Ramos (cell line): ENCODE results near the gene TNP2.

ENCODE experiments used
- in situ Hi-C: fragments of 300-500 bp; cut with MboI; formaldehyde crosslinking; loops from one replicate; pipeline ENCODE4 v1.14.3; 2022; ENCODE audit warnings: low sequenced_read_pairs; ENCODE audit not compliant: unreplicated experiment

Gene TNP2

DNA sequence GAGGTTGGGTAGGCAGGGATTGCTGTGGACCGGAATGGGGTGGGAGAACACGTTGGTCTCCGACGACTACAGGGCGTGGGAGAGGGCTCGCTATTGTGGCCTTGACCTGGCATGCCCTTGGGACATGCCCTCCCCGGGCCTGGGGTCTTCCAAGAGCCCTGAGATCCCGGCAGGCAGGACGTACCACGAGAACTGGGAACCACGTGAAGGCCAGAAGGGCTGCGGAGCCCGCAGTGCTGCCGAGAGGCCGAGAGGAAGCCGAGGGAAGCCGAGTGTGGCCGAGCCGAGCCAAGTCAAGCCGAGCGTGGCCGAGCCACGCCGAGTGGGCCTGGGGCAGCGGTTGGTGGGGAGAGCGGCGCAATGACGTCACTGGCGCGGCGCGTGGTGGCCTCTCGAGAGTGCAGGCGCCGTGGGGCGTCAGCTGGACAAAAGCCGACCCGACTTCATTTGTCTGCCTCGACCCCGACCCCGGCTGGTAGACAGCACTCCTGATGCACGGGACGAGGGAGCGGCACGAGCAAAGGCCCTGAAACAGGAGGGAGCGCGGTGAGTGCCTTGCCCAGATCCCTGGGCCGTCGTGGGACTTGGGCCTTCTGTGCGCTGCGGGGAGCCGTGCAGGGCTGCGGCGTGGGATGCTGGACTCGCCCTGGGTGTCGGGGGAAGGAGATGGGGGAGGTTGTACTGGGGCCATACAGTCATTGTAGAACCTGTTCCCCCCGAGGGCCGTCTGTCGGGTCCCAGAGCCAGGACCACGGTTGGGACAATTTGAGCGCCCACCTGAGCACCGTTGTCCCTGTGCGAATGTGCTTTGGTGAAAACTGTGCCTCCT is 19.7 kb downstream of the TNP2 start:
- in situ Hi-C loops = no loop called here

DNA sequence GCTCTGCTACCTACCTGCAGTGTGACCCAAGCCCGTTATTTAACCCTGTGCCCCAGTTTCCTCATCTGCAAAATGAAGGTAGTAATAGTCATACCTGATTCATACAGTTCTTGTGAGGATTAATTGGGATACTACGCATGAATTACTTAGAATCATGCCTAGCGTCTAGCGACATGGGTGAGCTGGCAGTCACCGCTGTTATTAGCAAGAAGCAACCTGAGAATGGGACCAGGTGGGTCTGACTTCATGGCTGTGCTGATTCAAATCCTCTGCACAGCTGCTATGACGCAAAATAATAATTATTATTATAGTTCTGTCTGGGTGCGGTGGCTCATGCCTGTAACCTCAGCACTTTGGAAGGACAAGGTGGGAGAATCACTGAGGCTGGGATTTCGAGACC is 21.0 kb downstream of the TNP2 start:
- in situ Hi-C loops = no loop called here

DNA sequence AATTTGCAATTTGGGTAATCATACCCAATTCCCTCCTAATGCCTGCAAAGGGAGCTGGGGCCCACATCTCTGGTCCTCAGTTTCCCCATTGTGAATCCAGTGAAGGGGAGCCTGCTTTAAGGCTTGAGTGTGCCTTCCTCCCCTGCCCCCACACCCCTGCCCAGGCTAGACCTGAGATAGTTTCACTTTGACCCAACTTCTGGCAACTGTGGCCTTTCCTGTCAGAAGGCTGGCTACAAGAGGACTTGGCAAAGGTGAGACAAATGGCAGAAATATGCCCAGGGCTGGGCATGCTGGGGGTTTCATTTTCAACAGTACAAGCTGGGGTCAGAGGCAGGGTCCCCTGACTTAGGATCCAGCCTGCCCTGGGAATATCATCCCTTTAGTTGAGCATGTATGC is 23.1 kb downstream of the TNP2 start:
- in situ Hi-C loops = no loop called here

DNA sequence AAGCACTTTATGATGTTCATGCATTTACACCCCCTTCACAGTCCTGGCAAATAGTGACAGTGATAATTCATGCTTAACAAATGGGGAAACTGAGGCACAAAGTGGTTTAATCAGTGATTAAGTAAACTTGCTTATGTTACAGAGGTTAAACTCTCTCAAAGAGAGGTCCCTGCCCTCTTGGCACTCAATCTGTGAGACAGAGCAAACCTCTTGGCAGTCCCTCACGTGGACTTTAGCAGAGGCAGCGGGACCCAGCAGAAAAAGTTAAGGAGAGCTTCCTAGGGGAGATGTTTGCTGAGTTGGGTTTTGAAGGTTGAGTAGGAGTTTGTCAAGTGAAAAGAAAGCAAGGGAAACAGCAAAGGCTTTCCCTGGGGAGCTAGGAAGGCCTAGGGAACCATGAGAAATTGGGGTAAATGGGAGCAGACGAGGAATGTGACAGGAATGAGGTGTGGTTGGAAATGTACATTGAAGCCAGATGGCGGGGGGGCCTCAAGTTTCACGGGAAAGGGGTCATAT is 23.8 kb downstream of the TNP2 start:
- in situ Hi-C loops = no loop called here

DNA sequence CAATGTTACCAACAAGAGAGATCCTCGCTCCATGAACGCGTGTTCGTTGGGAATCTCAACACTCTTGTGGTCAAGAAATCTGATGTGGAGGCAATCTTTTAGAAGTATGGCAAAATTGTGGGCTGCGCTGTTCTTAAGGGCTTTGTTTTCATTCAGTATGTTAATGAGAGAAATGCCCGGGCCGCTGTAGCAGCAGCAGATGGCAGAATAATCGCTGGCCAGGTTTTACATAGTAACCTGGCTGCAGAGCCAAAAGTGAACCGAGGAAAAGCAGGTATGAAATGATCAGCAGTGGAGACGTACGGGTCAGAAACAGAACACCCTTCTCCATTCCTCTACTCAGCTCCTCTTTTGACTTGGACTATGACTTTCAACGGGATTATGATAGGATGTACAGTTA is 26.5 kb downstream of the TNP2 start:
- in situ Hi-C loops = no loop called here

DNA sequence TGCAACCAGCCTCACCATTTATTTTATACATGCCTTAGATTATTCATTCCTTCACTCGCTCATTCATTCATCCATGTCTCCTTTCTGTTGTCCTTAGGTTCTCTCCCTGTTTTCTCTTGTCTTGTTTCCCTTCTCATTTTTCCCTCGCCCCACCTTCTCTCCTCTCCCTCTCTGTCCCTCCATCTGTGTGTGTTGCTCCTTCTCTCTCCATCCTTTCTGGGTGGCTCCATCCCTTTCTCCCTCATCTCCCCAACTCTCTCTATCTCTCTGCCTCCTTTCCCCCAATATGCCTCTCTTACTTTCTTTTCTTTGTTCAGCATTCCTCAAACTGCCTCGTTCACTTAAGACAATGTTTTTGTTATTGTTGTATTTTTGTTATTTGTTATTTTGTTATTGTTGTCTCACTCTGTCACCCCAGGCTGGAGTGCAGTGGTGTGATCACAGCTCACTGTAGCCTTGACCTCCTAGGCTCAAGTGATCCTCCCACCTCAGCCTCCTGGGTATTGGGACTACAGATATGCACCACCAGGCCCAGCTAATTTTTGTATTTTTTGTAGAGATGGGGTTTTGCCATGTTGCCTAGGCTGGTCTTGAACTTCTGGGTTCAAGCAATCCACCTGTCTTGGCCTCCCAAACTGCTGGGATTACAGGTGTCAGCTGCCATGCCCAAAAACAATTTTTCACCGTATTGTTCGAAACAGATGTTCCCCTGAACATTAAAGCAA is 27.5 kb downstream of the TNP2 start:
- in situ Hi-C loops = no loop called here

DNA sequence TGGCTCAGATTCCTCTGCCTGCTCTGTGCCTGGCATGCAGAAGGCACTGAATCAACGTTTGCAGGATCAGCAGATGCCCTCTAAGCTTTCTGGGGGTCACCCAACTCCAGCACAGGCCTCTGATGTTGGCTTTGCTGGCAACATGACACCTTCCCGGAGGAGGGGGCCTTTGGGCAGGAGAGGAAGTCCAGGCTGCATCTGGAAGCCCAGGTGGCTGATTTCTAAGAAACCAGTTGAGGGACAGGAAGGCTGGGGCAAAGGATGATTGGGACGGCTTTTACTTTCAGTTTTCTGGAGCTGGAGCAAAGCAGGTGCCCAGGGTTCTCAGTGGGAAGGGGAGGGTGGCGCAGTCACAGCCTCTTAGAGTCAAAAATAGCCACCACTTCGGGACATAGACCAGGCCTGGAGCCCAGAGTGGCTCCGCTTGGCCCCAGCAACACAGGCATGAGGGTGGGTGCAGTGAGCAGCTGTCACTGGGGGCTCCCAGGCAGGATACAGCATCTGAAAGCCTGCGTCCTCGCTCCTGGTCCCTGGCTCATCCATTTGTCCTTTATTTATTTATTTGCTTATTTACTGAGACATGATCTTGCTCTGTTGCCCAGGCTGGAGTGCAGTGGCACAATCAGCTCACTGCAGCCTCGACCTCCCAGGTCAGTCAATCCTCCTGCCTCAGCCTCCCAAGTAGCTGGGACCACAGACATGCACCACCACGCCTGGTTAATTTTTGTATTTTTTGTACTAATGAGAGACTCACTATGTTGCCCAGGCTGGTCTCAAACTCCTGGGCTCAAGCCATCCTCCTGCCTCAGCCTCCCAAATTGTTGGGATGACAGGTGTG is 28.3 kb downstream of the TNP2 start:
- in situ Hi-C loops = no loop called here

DNA sequence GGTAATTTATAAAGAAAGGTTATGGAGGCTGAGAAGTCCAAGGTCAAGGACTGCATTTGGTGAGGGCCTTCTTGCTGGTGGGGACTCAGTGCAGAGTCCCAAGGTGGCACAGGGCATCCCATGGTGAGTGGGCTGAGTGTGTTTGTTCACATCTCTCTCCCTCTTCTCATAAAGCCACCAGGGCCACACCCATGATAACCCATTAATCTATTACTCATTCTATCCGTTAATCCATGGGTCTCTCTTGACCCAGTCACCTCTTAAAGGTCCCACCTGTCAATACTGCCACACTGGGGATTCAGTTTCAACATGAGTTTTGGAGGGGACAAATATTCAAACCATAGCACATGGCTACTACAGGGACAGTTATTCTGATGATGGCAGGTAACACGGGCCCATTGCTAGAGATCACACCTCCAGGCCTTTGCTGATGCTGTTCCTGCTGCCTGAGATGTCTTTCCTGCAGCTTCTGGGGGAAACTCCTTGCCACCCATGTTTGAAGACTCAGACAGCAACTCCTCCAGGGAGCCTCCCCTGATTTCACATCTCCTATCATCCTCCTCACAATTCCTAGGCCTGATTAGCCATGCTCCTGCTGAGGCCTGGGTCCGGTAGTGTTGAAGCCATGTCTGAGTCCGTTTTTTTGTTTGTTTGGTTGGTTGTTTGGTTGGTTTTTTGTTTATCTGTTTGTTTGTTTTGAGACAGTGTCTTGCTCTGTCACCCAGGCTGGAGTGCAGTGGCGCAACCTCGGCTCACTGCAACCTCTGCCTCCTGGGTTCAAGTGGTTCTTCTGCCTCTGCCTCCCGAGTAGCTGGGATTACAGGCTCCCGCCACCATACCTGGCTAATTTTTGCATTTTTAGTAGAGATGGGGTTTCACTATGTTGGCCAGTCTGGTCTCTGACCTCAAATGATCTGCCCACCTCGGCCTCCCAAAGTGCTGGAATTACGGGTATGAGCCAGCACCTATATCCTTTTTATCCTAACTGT is 29.2 kb downstream of the TNP2 start:
- in situ Hi-C loops = no loop called here

DNA sequence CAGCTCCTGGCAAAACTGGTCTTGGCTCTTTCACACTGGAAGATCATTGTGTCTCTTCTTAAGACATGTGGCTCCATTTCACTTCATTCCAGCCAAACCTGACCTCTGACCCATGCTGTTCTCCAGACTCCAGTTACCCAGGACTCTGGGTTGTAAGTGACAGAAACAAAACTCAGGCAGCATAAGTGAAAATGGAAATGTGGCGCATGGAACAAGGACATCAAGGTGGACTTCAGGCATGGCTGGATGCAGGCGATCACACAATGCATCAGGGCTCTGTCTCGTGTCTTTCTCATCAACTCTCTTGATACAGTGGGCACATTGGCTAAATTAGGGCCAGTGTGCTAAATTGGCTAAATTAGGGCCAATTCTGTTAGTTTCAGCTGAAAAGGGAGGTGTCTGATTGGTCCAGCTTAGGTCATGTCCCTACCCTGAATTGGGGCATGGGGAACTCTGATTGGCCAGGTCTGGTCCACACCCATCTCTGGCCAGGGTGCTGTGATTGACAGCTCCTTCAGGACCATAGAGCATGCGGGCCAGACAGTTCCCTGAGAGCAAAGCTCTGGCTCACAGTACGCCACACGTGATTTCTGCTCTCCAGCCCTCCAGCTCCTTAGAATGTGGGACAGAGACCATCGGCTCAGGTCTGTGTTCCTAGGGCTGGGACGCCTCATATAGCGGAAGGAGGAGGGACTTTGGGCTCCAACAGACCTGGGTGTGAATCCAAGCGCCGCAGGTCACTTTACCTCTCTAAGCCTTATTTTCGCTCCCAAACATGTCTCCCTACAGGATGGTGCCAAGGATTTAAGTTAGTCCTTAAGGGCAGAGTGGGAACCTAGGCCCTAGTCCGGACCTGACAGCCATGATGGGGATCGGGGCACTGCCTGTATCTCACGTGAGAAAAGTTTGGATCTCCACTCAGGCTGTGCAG is 30.6 kb downstream of the TNP2 start:
- in situ Hi-C loops = no loop called here

DNA sequence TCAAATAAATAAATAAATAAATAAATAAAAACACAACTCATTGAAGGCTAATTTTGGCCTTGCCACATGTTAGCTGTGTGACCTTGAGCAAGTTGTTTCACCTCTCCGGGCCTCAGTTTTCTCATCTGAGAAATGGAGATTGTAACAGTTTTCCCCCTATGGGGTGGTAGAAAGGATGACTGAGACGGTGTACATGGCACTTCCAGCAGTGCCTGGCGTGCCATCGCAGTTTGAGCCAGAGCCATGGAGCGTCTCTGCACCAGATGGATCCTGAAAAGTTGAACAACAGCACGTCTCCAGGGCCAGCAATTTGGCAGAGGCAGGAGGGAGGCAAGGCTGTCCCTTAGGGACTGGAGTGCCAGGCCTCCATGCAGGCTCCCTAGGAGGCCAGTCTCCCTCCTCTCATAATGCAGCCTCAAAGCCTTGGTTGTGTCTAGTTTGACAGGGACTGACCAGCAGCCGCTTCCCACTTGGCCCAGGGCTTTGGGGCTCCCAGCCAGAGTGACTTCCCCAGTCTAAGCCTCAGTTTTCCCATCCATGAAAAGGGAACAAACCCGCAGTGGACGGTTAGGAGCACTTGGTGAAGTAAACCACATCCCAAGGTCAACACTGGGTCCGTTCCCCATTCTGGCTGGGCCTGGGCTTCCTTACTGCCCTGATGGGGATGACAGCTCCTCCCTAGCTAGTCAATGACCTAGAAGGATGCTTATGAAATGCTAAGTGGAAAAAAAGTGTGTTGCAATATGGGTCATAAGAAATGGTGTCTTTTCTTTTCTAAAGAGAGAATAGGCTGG is 32.5 kb downstream of the TNP2 start:
- in situ Hi-C loops = no loop called here

DNA sequence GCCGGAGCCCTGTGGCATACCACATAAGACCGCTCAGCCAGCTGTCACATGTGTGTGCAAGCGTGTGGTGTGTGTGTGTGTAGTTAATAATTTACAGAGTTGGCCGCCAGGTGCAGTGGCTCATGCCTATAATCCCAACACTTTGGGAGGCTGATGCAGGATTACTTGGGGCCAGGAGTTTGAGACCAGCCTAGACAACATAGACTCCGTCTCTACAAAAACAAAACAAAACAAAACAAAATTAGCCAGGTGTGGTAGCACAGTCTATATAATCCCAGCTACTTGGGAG is 33.5 kb downstream of the TNP2 start:
- in situ Hi-C loops = no loop called here

DNA sequence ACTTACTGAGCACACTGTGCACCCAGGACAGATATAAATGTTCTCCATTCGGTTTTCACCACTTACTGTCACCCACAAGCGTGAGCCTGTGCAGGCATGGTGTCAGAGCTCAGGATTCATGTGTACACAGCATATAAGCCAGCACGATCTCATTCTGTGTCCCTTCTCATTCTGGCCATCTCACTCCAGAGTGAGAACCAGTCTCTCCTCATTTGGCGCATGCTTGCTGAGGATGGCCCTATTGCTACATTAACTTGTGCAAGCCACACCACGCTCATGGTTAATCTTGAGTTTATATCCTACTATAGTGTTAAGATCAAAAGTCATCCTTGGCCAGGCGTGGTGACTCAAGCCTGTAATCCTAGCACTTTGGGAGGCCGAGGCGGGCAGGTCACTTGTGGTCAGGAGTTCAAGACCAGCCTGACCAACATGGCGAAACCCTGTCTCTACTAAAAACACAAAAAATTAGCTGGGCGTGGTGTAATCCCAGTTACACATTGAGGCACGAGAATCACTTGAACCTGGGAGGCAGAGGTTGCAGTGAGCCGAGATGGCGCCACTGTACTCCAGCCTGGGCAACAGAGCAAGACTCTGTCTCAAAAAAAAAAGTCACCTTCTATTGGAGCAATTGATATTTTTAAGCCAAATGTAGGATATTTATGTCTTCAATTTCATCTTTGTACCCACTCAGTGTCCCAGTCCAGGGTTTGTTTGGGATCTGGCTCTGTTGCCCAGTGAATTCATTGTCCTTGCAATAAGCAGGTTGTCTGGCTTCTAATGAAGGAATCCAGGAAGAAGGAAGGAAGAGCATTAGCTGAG is 34.0 kb downstream of the TNP2 start:
- in situ Hi-C loops = no loop called here

DNA sequence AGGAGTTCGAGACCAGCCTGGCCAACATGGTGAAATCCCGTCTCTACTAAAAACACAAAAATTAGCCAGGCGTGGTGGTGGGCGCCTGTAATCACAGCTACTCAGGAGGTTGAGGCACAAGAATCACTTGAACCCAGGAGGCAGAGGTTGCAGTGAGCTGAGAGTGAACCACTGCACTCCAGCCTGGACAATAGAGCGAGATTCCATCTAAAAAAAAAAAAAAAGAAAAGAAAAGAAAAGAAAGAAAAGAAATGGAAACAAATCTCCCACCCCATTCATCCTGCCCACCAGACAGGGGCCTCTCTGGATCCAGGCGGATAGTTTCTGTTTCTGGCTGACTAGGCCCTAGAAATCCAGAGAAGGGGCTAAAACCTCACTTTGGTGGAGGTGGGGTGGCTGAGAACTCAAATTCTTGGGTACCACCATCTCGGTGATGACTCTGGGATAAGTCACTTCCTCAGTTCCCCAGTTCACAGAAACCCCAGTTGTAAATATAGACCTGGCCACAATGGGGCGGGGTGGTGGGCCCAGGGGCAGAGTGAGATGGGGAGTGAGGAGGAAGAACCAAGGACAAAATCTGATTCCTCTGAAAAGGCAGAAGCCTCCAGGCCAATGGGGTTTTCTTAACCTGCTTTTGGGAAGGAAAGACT is 35.3 kb downstream of the TNP2 start:
- in situ Hi-C loops = no loop called here

DNA sequence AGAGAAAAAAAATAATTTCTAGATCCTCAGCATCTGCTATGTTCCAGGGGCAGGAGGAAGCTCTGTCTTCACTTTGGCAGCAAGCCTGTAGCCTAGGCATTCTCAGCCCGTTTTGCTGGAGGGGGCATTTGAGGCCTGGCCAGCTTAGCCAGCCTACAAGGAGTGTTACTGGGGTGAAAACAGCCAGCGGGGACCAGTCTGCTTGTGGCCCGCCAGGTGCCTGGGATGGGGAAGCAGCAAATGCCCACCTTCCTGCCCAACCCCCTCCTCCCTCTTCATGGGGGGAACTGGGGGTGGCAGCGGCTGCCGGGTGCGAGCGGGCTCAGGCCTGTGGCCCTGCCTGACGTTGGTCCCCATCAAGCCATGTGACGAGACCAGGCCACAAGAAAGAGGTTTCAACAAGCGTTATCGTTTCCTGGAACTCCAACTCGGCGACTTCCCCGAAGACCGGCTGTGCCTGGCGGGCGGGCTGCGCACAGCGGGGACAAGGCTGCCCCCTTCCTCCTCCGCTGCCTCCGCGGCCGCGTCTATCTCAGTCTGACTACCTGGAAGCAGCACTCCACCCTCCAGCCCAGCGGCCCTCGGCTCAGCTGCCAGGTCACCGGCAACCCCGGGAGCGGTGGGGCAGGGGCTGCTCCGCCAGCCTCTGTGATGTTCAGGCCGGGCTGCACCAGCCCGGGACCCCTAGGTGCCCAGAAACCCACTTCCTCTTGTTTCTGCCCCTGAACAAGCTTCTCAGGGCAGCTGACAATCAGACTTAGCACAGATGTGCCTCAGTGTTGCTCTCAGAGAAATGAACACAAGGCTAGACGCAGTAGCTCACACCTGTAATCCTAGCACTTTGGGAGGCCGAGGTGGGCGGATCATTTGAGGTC is 36.0 kb downstream of the TNP2 start:
- in situ Hi-C loops = no loop called here

DNA sequence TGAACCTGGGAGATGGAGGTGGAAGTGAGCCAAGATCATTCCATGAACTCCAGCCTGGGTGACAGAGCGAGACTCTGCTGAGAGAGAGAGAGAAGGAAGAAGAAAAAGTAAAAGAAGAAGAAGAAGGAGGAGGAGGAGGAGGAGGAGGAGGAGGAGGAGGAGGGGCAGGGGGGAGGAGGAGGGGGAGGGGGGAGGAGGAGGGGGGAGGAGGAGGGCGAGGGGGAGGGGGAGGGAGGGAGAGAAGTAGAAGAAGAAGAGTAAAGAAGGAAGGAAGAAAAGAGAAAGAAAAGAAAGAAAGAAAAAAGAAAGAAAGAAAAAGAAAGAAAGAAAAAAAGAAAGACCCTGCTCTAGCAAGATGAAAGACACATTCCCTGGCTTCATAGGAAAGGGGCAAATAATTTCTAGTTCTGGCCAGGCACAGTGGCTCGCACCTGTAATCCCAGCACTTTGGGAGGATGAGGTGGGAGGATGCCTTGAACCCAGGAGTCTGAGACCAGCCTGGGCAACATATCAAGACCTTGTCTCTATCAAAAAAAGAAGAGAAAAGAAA is 36.7 kb downstream of the TNP2 start:
- in situ Hi-C loops = no loop called here
